Measurements from ENCODE around the gene CCDC86.

CCDC86 gene

GRCh38 chr11:60866911-60867870 lies 25.3 kb downstream of the CCDC86 start, which contains the start of gene ZP1:
Gene ZP1 (plus strand): TSS chr11:60867542. CDS start chr11:60867562, 20 bp downstream.
- no peak within 1 kb of the TSS for H3K4me3 ChIP-seq (ENCODE audit: low read length)
- no peak for TF ChIP-seq CTCF (conservative IDR thresholded peaks at IDR 0.05; ENCODE audit: low read depth, low read length)
- no peak for DNase-seq (ENCODE audit: low read depth)

DNA sequence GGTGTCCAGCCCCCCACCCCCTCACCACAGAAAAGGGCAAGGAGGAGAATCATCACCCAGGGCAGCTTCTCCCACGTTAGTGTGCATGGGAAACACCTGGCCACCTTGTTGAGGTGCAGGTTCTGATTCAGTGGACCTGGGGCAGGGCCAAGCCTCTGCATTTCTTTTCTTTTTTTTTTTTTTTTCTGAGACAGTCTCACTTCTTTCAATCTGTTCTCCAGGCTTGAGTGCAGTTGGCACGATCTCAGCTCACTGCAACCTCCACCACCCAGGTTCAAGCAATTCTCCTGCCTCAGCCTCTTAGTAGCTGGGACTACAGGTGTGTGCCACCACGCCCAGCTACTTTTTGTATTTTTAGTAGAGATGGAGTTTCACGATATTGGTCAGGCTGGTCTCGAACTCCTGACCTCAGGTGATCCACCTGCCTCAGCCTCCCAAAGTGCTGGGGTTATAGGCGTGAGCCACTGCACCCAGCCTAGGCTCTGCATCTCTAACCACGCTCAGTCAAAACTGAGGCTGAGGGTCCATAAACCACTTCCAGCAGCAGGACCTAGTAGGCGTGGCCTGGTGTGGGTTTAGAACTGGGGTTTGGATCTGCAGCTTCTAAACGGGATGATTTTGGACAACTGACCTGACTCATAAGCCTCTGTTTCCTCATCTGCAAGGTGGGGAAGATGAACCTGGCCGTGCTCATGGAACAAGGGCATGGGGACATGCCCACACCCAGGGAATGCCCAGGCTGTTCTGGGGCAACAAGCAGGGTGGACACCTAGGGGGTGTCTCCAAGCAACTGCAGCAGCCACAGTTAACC lies 26.2 kb downstream of the CCDC86 start:
- TF ChIP-seq CTCF (conservative IDR thresholded peaks at IDR 0.05; ENCODE audit: low read depth, low read length): no peak
- DNase-seq (ENCODE audit: low read depth): no peak
- no peak overlapping the region for H3K4me3 ChIP-seq (ENCODE audit: low read length)

DNA sequence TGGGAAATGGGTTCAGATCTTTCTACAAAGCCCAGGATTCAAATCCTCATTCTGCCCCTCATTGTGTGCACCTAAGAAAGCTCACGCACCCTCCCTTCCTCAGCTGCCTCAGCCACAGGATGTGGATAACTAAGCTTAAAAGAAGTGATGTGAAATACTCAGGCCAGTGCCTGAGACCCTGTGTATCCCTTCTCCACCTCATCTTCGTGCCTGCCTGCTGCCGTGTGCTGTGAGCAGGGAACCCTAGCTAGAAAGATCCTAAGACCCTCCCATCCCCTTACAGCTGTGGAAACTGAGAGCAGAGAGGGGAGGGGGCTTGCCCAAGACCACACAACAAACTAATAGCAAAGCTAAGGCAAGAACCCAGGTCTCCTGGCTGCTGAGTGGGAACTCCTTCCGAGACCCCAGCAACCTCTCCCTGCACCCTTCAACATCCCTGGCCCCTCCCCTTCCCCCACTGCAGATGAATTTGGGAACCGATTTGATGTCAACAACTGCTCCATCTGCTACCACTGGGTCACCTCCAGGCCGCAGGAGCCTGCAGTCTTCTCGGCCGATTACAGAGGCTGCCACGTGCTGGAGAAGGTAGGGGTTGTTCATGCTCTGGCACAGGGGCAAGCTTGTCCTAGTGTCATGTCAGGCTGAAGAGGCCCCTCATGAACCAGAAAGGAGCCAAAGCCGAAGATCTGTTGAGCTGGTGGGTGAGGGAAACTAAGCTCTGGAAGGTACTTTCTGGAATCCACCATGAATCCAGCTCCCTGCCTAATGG lies 27.0 kb downstream of the CCDC86 start:
- DNase-seq (ENCODE audit: low read depth): no peak
- H3K4me3 ChIP-seq (ENCODE audit: low read length): no peak overlapping the region
- TF ChIP-seq CTCF (conservative IDR thresholded peaks at IDR 0.05; ENCODE audit: low read depth, low read length): no peak

DNA sequence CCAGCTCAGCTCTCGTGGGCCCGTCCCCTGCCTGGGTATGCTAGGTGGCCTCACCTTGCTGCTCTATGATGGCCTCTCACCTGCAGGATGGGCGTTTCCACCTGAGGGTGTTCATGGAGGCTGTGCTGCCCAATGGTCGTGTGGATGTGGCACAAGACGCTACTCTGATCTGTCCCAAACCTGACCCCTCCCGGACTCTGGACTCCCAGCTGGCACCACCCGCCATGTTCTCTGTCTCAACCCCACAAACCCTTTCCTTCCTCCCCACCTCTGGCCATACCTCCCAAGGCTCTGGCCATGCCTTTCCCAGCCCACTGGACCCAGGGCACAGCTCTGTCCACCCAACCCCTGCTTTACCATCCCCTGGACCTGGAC lies 27.5 kb downstream of the CCDC86 start:
- DNase-seq (ENCODE audit: low read depth): no peak

GRCh38 chr11:60870276-60870675 lies 28.4 kb downstream of the CCDC86 start:
- TF ChIP-seq CTCF (conservative IDR thresholded peaks at IDR 0.05; ENCODE audit: low read depth, low read length): no peak

More for the DNA sequence above, 27.5 kb downstream of the CCDC86 start:
- no peak overlapping the region for H3K4me3 ChIP-seq (ENCODE audit: low read length)
- no peak for TF ChIP-seq CTCF (conservative IDR thresholded peaks at IDR 0.05; ENCODE audit: low read depth, low read length)

DNA sequence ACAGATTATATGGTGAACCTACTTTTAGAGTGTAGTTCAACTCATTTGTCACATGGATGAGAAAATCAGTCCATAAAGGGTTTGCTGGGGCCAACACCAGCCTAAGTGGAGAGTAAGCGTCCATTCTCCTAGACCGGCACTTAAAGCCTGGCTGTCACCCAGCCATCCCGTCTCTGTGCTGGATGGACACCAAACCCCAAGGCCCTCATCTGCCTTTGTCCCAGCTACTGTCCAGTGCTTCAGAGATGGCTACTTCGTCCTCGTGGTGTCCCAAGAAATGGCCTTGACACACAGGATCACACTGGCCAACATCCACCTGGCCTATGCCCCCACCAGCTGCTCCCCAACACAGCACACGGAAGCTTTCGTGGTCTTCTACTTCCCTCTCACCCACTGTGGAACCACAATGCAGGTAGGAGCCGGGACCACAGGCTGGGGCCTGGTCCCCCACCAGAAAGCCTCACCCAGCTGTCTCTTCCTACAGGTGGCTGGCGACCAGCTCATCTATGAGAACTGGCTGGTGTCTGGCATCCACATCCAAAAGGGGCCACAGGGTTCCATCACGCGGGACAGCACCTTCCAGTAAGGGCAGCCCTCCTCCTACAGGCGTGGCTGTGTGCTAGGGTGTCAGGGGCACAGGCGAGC lies 28.9 kb downstream of the CCDC86 start:
- H3K4me3 ChIP-seq (ENCODE audit: low read length): no peak overlapping the region
- no peak for DNase-seq (ENCODE audit: low read depth)
- TF ChIP-seq CTCF (conservative IDR thresholded peaks at IDR 0.05; ENCODE audit: low read depth, low read length): no peak

More at GRCh38 chr11:60870276-60870675, 28.4 kb downstream of the CCDC86 start:
- no peak overlapping the region for H3K4me3 ChIP-seq (ENCODE audit: low read length)
- no peak for DNase-seq (ENCODE audit: low read depth)
